HepG2 (cell line): ENCODE measurements around the gene GSTM4. TPM values are rescaled to one million over a fixed set of nuclear protein-coding genes. Genes with fewer than 3 reads are reported as not detected.

Experiments used
- ATAC-seq: fragments of 200-7000 bp; cut with Tn5 transposase; 3 replicates; pipeline ENCODE4 v1.9.1; 2020; ENCODE audit warnings: mild to moderate bottlenecking, moderate library complexity
- BruUV-seq: library from RNA; stranded (reverse); fragments of 400-500 nt; replicated peaks from 2 replicates; lab custom pipeline; 2021; lab: Mats Ljungman, UMichigan
- CTCF ChIA-PET: fragments of 300-600 bp; formaldehyde crosslinking; extraction: SDS; loops from one replicate; lab custom pipeline; 2021; ENCODE audit warnings: low total read pairs, inconsistent platforms, low intra/inter-chr PET ratio; lab: Yijun Ruan, JAX
- POLR2A ChIA-PET: fragments of 350-600 bp; sonication (Branson Sonifier 250); formaldehyde crosslinking; loops from one replicate; lab custom pipeline; 2020; ENCODE audit warnings: antibody characterized with exemption, inconsistent platforms; lab: Yijun Ruan, JAX
- DNase-seq: peaks from one replicate; pipeline ENCODE4 v3.0.0-alpha.2; 2015; ENCODE audit warnings: low spot score
- FAIRE-seq: peaks from 3 replicates; lab custom pipeline; 2011; peaks lifted over from hg19 to GRCh38; lab: Jason Lieb, UNC
- H2AFZ ChIP-seq: one replicate; pipeline ENCODE4 v1.6.1; 2011; ENCODE audit warnings: low read length, inconsistent platforms
- H3K27ac ChIP-seq: fragments of 300-600 bp; 3 replicates; pipeline ENCODE4 v1.8.0; 2011; ENCODE audit warnings: mixed run types, mild to moderate bottlenecking, mixed read lengths, low read length, inconsistent platforms; ENCODE audit not compliant: insufficient read depth; ENCODE audit errors: extremely low read length
- H3K27me3 ChIP-seq, 2 experiments: fragments of 200-600 bp in 1 of 2; 2 replicates in 1 of 2; 3 replicates in 1 of 2; pipeline versions ENCODE4 v1.6.0 to v1.8.0; 2011; ENCODE audit warnings: low read length in 2 of 2, mild to moderate bottlenecking in 2 of 2, moderate library complexity in 2 of 2, inconsistent platforms in 1 of 2; ENCODE audit not compliant: insufficient read depth in 2 of 2, control insufficient read depth in 1 of 2
- H3K36me3 ChIP-seq, 2 experiments: fragments of 200-600 bp in 1 of 2; replicated peaks in 1 of 2; 2 replicates in 1 of 2; 3 replicates in 1 of 2; pipeline versions ENCODE4 v1.5.1 to v1.8.0; 2011; ENCODE audit warnings: low read length in 2 of 2, inconsistent platforms in 1 of 2; ENCODE audit not compliant: insufficient read depth in 2 of 2, control insufficient read depth in 1 of 2
- H3K4me1 ChIP-seq: 2 replicates; pipeline ENCODE4 v1.5.1; 2012; ENCODE audit warnings: low read length, inconsistent platforms; ENCODE audit not compliant: insufficient read depth
- H3K4me2 ChIP-seq: 2 replicates; pipeline ENCODE4 v1.6.0; 2011; ENCODE audit warnings: low read depth, low read length, inconsistent platforms
- H3K4me3 ChIP-seq, 3 experiments: fragments of 200-600 bp in 1 of 3; sonication (generic), shearing (Covaris generic) in 1 of 3; replicated peaks in 1 of 3; 2 replicates each; pipeline ENCODE4 v1.5.1; 2011 to 2016; ENCODE audit warnings: low read length in 3 of 3, inconsistent platforms in 2 of 3, low read depth in 2 of 3, mild to moderate bottlenecking in 2 of 3, control low read depth in 1 of 3, mixed read lengths in 1 of 3; ENCODE audit not compliant: insufficient read depth in 1 of 3
- H3K79me2 ChIP-seq: one replicate; pipeline ENCODE4 v1.6.1; 2011; ENCODE audit warnings: low read length, inconsistent platforms; ENCODE audit not compliant: insufficient read depth
- H3K9ac ChIP-seq: 2 replicates; pipeline ENCODE4 v1.6.0; 2011; ENCODE audit warnings: mild to moderate bottlenecking, low read depth, low read length, inconsistent platforms; ENCODE audit not compliant: insufficient read depth
- H3K9me3 ChIP-seq: 2 replicates; pipeline ENCODE4 v1.5.1; 2012; ENCODE audit warnings: mild to moderate bottlenecking, low read length
- H4K20me1 ChIP-seq: 2 replicates; pipeline ENCODE4 v1.6.0; 2011; ENCODE audit warnings: inconsistent platforms, mild to moderate bottlenecking, low read length, moderate library complexity; ENCODE audit not compliant: insufficient read depth
- ATF7-NPFF ChIP-seq: sonication (generic); formaldehyde crosslinking; IDR thresholded peaks from 2 replicates; pipeline ENCODE4 v1.8.1; 2023; ENCODE audit warnings: mild to moderate bottlenecking, low read depth, missing genetic modification reagents, moderate library complexity
- CENPT ChIP-seq: sonication (generic); formaldehyde crosslinking; IDR thresholded peaks from 2 replicates; pipeline ENCODE4 v1.8.0; 2022; ENCODE audit warnings: low read depth, mild to moderate bottlenecking, moderate library complexity, missing genetic modification reagents
- CREB3 ChIP-seq: sonication (generic); formaldehyde crosslinking; IDR thresholded peaks from 2 replicates; pipeline ENCODE4 v1.5.0; 2020; ENCODE audit warnings: missing genetic modification reagents
- DDIT3 ChIP-seq: sonication (generic); formaldehyde crosslinking; IDR thresholded peaks from 2 replicates; pipeline ENCODE4 v1.4.0; 2020; ENCODE audit warnings: mild to moderate bottlenecking, missing genetic modification reagents
- GABPB1 ChIP-seq: IDR thresholded peaks from 2 replicates; pipeline ENCODE4 v1.6.1; 2016; ENCODE audit warnings: mild to moderate bottlenecking, missing genetic modification reagents, moderate library complexity, missing compliant biosample characterization
- HDAC6 ChIP-seq: fragments of 200-600 bp; sonication (generic); IDR thresholded peaks from 2 replicates; pipeline ENCODE4 v1.7.0; 2017; ENCODE audit warnings: mild to moderate bottlenecking, antibody characterized with exemption, low read length, low read depth
- JARID2 ChIP-seq: sonication (generic); formaldehyde crosslinking; IDR thresholded peaks from 2 replicates; pipeline ENCODE4 v1.8.1; 2023; ENCODE audit warnings: missing genetic modification reagents, inconsistent platforms; ENCODE audit not compliant: insufficient replicate concordance
- NR3C1 ChIP-seq: sonication (generic); formaldehyde crosslinking; IDR thresholded peaks from 2 replicates; pipeline ENCODE4 v1.4.0; 2020; ENCODE audit warnings: missing genetic modification reagents
- PHF5A ChIP-seq: IDR thresholded peaks from one replicate; pipeline ENCODE4 v1.6.1; 2018; ENCODE audit warnings: low read depth, missing genetic modification reagents; ENCODE audit not compliant: unreplicated experiment
- PRDM10 ChIP-seq: sonication (generic); formaldehyde crosslinking; IDR thresholded peaks from 2 replicates; pipeline ENCODE4 v1.4.0; 2020; ENCODE audit warnings: low read depth, missing genetic modification reagents
- RARG ChIP-seq: sonication (generic); formaldehyde crosslinking; IDR thresholded peaks from 2 replicates; pipeline ENCODE4 v1.4.0; 2020; ENCODE audit warnings: low read depth, mild to moderate bottlenecking, missing genetic modification reagents
- RORA ChIP-seq: sonication (generic); formaldehyde crosslinking; IDR thresholded peaks from 2 replicates; pipeline ENCODE4 v1.5.0; 2020; ENCODE audit warnings: mild to moderate bottlenecking, missing genetic modification reagents, moderate library complexity
- SALL2 ChIP-seq: sonication (generic); formaldehyde crosslinking; IDR thresholded peaks from 2 replicates; pipeline ENCODE4 v1.8.1; 2023; ENCODE audit warnings: mild to moderate bottlenecking, missing genetic modification reagents, inconsistent platforms
- ZNF136 ChIP-seq: sonication (generic); formaldehyde crosslinking; IDR thresholded peaks from 2 replicates; pipeline ENCODE4 v1.8.1; 2022; ENCODE audit warnings: low read depth, mild to moderate bottlenecking, moderate library complexity, missing genetic modification reagents
- ZNF263 ChIP-seq: sonication (generic); formaldehyde crosslinking; IDR thresholded peaks from 2 replicates; pipeline ENCODE4 v1.4.0; 2020; ENCODE audit warnings: missing genetic modification reagents
- ZNF749 ChIP-seq: sonication (generic); formaldehyde crosslinking; IDR thresholded peaks from 2 replicates; pipeline ENCODE4 v1.8.0; 2022; ENCODE audit warnings: mild to moderate bottlenecking, missing genetic modification reagents, moderate library complexity, borderline replicate concordance
- ZZZ3 ChIP-seq: sonication (generic); formaldehyde crosslinking; IDR thresholded peaks from 2 replicates; pipeline ENCODE4 v1.4.0; 2020; ENCODE audit warnings: missing genetic modification reagents, mild to moderate bottlenecking, borderline replicate concordance
- WGBS: methylation state at CpG from one replicate; pipeline ENCODE4 v1.1.6; 2017; ENCODE audit warnings: low lambda C conversion rate; 5-methylcytosine and 5-hydroxymethylcytosine counted together
- in situ Hi-C: cut with HindIII; loops from 2 replicates; pipeline ENCODE4 v1.10.0; 2017; ENCODE audit warnings: low pct_unique_long_range_greater_than_20kb; ENCODE audit not compliant: extremely low pct_ligation_motif_present
- intact Hi-C: fragments of 100-400 bp; cut with micrococcal nuclease; formaldehyde crosslinking; loops from one replicate; pipeline ENCODE4 v1.10.0; 2022; ENCODE audit not compliant: unreplicated experiment
- polyA plus RNA-seq, 8 experiments: library from polyadenylated mRNA; depleted of rRNA in 3 of 8; stranded (reverse) in 7 of 8; unstranded in 1 of 8; fragments of >200 nt; fragmentation: Illumina TruSeq in 4 of 8; extraction: Trizol in 4 of 8; gene quantifications; 2 replicates each; pipeline versions ENCODE4 v1.2.1 to v1.2.3, GENCODE V29; 2011 to 2016; ENCODE audit warnings: low read depth in 4 of 8, missing spikeins in 1 of 8, mixed read lengths in 1 of 8; ENCODE audit not compliant: insufficient read depth in 1 of 8
- total RNA-seq, 5 experiments: library from RNA; depleted of rRNA; stranded (reverse); fragments of >200 nt; fragmentation: Illumina TruSeq; extraction: Trizol; gene quantifications; 2 replicates each; pipeline ENCODE4 v1.2.3, GENCODE V29; 2016; ENCODE audit warnings: low read depth in 1 of 5

The GSTM4 gene
- total and polyA plus RNA-seq, 2 of the 13 experiments (the other 11 are each of a cell fraction or from before 2014, with no cell fraction given), result 25.3 to 40.8 TPM

GRCh38 chr1:109609881-109610280 is 46.0 kb upstream of the GSTM4 start:
- intact Hi-C loops, result no loop called here
- Histone ChIP-seq H3K4me2 (no peak overlapping the region), H3K27ac (no peak overlapping the region), H3K9me3 (no peaks in the 10 kb centered on the region), H3K27me3 (no peaks in the 10 kb centered on the region), H2AFZ (no peak overlapping the region), H4K20me1 (no peaks in the 10 kb centered on the region; the same call in 1 of the 2 replicates), H3K4me3 (no peak overlapping the region), H3K36me3 (no peaks in the 10 kb centered on the region; a peak in 1 of 5 replicates), H3K4me1 (peaks cover 31% of the 10 kb centered on the region), H3K79me2 (no peaks in the 10 kb centered on the region), H3K9ac (no peak overlapping the region)
- ChIA-PET POLR2A (no interaction called here), CTCF (no interaction called here)
- DNase-seq, result no peak
- BruUV-seq, result no TSS peak
- TF ChIP-seq RORA (CRISPR knock-in tag) (no peak), ATF7-NPFF (CRISPR knock-in tag) (no peak), ZZZ3 (CRISPR knock-in tag) (no peak), ZNF263 (CRISPR knock-in tag) (no peak), GABPB1 (CRISPR knock-in tag) (no peak), CENPT (no peak), SALL2 (CRISPR knock-in tag) (no peak), JARID2 (no peak), RARG (no peak), CREB3 (CRISPR knock-in tag) (no peak), ZNF749 (CRISPR knock-in tag) (no peak), DDIT3 (CRISPR knock-in tag) (no peak), HDAC6 (no peak), PRDM10 (CRISPR knock-in tag) (no peak), PHF5A (CRISPR knock-in tag) (no peak), NR3C1 (CRISPR knock-in tag) (no peak), ZNF136 (CRISPR knock-in tag) (no peak)
- no peak for FAIRE-seq
- WGBS, result 69% methylated on average over 3 of the region's 3 CpGs
- ATAC-seq, result no peak
- in situ Hi-C loops, result no loop called here
